ENCODE data around the gene CCDC177. TPM values are rescaled to one million over a fixed set of nuclear protein-coding genes. Genes with fewer than 3 reads are reported as not detected.

CCDC177 gene
- total and polyA plus RNA-seq, 5 donors from 2014 or later, result not detected

DNA sequence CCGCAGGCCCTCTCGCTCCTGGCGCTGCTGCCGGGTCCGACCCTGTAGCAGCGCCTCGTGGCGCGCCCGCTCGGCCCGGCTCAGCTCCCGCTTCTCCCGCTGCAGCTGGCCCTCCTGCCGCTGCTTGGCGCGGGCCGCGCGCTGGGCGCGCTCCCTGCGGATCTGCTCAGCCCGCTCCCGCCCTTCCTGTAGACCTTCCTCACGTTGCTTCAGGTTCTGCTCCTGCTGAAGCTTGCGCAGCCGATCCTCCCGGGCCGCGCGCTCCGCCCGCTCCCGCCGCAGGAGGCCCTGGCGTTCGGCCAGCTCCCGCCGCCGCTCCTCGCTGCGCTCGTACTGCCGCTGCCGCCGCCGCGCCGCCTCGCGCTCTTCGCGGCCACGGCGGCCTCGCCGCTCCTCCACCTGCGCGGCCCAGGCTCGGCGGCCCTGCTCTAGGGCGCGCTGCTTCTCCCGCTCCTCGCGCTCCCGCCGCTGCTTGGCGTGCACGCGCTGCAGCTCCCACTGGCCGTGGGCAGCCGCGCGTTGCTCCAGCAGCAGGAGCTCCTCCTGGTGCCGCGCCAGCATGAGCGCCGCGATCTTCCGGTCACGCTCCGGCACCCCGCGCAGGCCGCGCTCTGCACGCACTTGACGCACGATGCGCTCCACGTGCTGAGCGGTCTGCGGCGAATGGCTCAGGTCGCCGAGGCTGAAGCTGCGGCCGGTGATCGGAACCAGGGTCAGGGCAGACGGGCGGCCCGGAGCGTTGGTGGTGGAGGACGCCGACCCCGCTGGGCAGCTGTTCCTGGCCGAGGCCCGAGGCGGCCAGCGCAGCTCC, 2.4 kb downstream of the CCDC177 start:
- Histone ChIP-seq H3K36me3 (ENCODE audit: control insufficient read depth, insufficient read depth, low read length) (no peaks in the 10 kb centered on the region), H3K4me1 (ENCODE audit: control insufficient read depth, insufficient read depth, low read length, poor library complexity, severe bottlenecking) (peaks cover 19% of the 10 kb centered on the region), H3K27me3 (ENCODE audit: control insufficient read depth, insufficient read depth, low read length) (peaks cover 35% of the 10 kb centered on the region), H3K4me3 (ENCODE audit: low read depth, low read length) (no peak overlapping the region), H3K27ac (ENCODE audit: insufficient read depth, low read length, poor library complexity, severe bottlenecking) (no peak overlapping the region), H3K9me3 (ENCODE audit: control insufficient read depth in 2 of 2, low read length in 2 of 2) (no peaks in the 10 kb centered on the region)
- DNase-seq, result peak in 1 of 3 donors; percentile 16
- Mint-ChIP-seq H3K4me3 (peak overlapping the region in 1 of 4 donors; percentile 41), H3K4me1 (peaks cover 0 to 13% (median 6%) of the 10 kb centered on the region in 4 donors), H3K27me3 (peaks cover 76% of the 10 kb centered on the region), H3K36me3 (no peaks in the 10 kb centered on the region), H3K9me3 (no peaks in the 10 kb centered on the region), H3K27ac (no peak overlapping the region)
- ATAC-seq (ENCODE audit: low read depth in 2 of 2), result no peak

DNA sequence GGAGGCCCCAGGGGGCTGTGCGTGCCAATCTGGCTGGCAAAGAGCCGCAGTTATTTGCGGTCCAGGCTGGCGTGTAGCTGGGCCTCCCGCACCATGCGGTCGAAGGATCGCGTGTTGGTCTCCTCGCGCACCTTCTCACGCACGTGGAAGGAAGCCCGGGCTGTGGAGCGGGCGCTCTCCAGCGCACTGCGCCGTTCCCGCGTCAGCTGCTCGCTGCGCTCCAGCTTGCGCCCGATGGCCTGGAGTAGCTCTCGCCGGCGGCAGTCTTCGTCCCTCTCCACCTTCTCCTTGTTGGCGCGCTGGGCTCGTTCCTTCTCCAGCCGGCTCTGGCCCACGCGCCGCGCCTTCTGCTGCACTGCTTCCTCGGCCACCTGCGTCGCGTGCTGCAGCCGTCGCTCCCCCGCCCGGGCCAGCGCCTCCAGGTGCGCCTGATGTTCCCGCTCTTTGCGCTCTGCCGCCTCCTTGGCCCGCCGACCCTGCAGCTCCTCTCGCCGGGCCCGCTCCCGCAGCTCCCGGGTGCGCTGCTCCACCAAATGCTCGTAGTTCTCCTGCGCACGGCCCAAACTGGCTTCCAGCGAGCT, 3.1 kb downstream of the CCDC177 start:
- Histone ChIP-seq H3K4me3 (ENCODE audit: low read depth, low read length) (no peak overlapping the region), H3K27ac (ENCODE audit: insufficient read depth, low read length, poor library complexity, severe bottlenecking) (no peak overlapping the region), H3K4me1 (ENCODE audit: control insufficient read depth, insufficient read depth, low read length, poor library complexity, severe bottlenecking) (peaks cover 19% of the 10 kb centered on the region), H3K36me3 (ENCODE audit: control insufficient read depth, insufficient read depth, low read length) (no peaks in the 10 kb centered on the region), H3K9me3 (ENCODE audit: control insufficient read depth in 2 of 2, low read length in 2 of 2) (no peaks in the 10 kb centered on the region), H3K27me3 (ENCODE audit: control insufficient read depth, insufficient read depth, low read length) (peaks cover 37% of the 10 kb centered on the region)
- Mint-ChIP-seq H3K27ac (no peak overlapping the region), H3K27me3 (peaks cover 72% of the 10 kb centered on the region), H3K4me1 (peaks cover 0 to 13% (median 6%) of the 10 kb centered on the region in 4 donors), H3K9me3 (no peaks in the 10 kb centered on the region), H3K4me3 (no peak overlapping the region), H3K36me3 (no peaks in the 10 kb centered on the region)
- no peak for ATAC-seq (ENCODE audit: low read depth in 2 of 2)
- DNase-seq, result no peak

DNA sequence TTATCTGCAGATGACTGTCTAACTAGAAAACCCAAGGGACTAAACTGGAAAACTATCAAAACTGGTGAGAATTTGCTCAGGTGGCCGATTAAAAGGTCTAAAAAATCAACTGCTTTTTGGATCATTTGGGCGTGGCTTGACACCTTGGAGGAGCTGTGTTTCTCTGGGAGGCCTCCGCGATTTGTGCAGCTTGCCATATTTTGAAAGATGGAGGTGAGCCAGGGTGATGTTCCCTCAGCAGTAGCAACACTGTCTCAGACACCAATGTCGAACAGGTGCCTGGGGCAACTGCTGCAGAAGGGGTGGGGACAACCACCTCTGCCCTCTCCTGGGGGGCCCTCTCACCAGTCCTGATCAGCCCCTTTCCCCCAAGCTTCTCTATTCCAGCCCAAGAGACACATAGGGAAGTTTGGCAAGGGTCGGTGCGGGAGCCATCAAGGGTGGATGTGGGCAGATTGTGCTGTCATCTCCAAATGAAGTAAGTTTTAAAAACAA, 3.8 kb downstream of the CCDC177 start:
- Histone ChIP-seq H3K4me1 (ENCODE audit: control insufficient read depth, insufficient read depth, low read length, poor library complexity, severe bottlenecking) (peaks cover 19% of the 10 kb centered on the region), H3K36me3 (ENCODE audit: control insufficient read depth, insufficient read depth, low read length) (no peaks in the 10 kb centered on the region), H3K27me3 (ENCODE audit: control insufficient read depth, insufficient read depth, low read length) (peaks cover 33% of the 10 kb centered on the region), H3K4me3 (ENCODE audit: low read depth, low read length) (no peak overlapping the region), H3K27ac (ENCODE audit: insufficient read depth, low read length, poor library complexity, severe bottlenecking) (no peak overlapping the region), H3K9me3 (ENCODE audit: control insufficient read depth in 2 of 2, low read length in 2 of 2) (no peaks in the 10 kb centered on the region)
- H3K36me3 Mint-ChIP-seq, result no peaks in the 10 kb centered on the region
- peaks cover 0 to 13% (median 6%) of the 10 kb centered on the region in 4 donors for H3K4me1 Mint-ChIP-seq
- DNase-seq (no peak), ATAC-seq (ENCODE audit: low read depth in 2 of 2) (no peak)
- no peak overlapping the region for H3K27ac Mint-ChIP-seq
- peaks cover 67% of the 10 kb centered on the region for H3K27me3 Mint-ChIP-seq
- peak overlapping the region in 1 of 4 donors; percentile 16 for H3K4me3 Mint-ChIP-seq
- H3K9me3 Mint-ChIP-seq, result no peaks in the 10 kb centered on the region

DNA sequence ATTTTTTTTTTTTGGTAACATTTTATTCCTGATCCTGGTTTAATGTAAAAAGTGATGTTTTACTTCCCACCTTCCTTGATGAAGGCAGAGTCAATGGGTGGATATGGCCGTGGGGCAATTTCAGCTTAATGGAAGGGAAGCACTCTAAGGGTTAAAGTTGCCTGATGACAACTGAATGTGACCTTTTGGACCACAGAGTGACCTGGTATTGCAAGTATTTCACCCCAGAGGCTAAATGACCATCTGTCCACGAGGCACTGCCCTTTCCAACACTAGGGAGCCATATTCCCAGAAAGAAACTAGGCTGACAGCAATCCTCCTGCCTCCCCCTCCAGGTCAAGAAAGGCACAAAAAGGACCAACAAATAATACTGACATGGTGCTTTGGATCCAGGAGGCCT, 4.8 kb downstream of the CCDC177 start:
- peaks cover 63% of the 10 kb centered on the region for H3K27me3 Mint-ChIP-seq
- Histone ChIP-seq H3K9me3 (ENCODE audit: control insufficient read depth in 2 of 2, low read length in 2 of 2) (no peaks in the 10 kb centered on the region), H3K27ac (ENCODE audit: insufficient read depth, low read length, poor library complexity, severe bottlenecking) (no peak overlapping the region), H3K4me1 (ENCODE audit: control insufficient read depth, insufficient read depth, low read length, poor library complexity, severe bottlenecking) (peaks cover 19% of the 10 kb centered on the region), H3K27me3 (ENCODE audit: control insufficient read depth, insufficient read depth, low read length) (peaks cover 33% of the 10 kb centered on the region), H3K4me3 (ENCODE audit: low read depth, low read length) (no peak overlapping the region), H3K36me3 (ENCODE audit: control insufficient read depth, insufficient read depth, low read length) (no peaks in the 10 kb centered on the region)
- H3K36me3 Mint-ChIP-seq, result no peaks in the 10 kb centered on the region
- H3K4me3 Mint-ChIP-seq, result peak overlapping the region in 1 of 4 donors; percentile 15
- no peaks in the 10 kb centered on the region for H3K9me3 Mint-ChIP-seq
- H3K4me1 Mint-ChIP-seq, result peaks cover 0 to 13% (median 5%) of the 10 kb centered on the region in 4 donors
- ATAC-seq (ENCODE audit: low read depth in 2 of 2), result no peak
- DNase-seq, result no peak
- no peak overlapping the region for H3K27ac Mint-ChIP-seq

DNA sequence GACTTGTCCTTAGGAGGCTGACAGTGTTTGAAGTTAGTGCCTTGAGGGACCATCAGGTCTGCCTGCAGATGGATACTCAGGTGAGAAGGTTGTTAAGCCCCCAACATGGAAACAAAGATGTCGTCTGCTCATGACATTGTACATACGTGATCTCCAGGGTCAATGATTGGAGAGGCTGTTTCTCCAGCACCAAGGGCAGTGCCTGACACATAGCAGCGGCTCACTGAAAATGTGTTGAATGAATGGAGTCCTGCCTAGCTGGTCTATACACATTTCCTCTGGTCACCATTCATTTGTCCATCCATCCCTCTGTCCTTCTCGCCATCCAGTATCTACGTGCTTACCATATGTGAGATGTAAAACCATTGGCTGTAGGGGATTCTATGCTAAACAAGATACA, 7.1 kb downstream of the CCDC177 start:
- peaks cover 29% of the 10 kb centered on the region for H3K27me3 ChIP-seq (ENCODE audit: control insufficient read depth, insufficient read depth, low read length)
- H3K36me3 ChIP-seq (ENCODE audit: control insufficient read depth, insufficient read depth, low read length), result no peaks in the 10 kb centered on the region
- H3K4me1 ChIP-seq (ENCODE audit: control insufficient read depth, insufficient read depth, low read length, poor library complexity, severe bottlenecking), result peaks cover 8% of the 10 kb centered on the region
- ATAC-seq (ENCODE audit: low read depth in 2 of 2) (no peak), DNase-seq (no peak)
- Mint-ChIP-seq H3K36me3 (no peaks in the 10 kb centered on the region), H3K27ac (no peak overlapping the region), H3K4me3 (no peak overlapping the region), H3K9me3 (peaks cover 0 to 3% (median 0%) of the 10 kb centered on the region in 7 donors), H3K4me1 (peaks cover 0 to 4% (median 0%) of the 10 kb centered on the region in 4 donors), H3K27me3 (peaks cover 65% of the 10 kb centered on the region)
- no peaks in the 10 kb centered on the region for H3K9me3 ChIP-seq (ENCODE audit: control insufficient read depth in 2 of 2, low read length in 2 of 2)
- H3K4me3 ChIP-seq (ENCODE audit: low read depth, low read length), result no peak overlapping the region
- no peak overlapping the region for H3K27ac ChIP-seq (ENCODE audit: insufficient read depth, low read length, poor library complexity, severe bottlenecking)

DNA sequence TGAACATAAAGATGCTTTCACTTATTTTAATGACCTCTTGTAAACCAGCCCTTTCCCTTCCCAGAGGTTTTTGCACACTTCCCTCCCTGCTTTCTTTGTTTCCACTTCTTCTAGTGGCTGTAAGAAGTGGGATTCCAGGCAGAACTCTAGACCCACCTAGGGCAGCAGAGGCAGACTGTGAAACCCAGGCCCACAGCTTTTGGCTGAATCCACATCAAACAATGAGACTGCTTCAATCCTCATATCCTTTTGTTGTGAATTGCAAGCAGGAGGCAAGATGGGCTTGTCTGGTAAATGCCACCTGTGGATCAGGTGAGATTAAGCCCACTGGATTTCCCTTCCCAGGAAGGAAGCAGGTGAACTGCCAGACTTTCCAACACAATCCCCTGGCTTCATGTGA, 12.8 kb downstream of the CCDC177 start:
- Histone ChIP-seq H3K36me3 (ENCODE audit: control insufficient read depth, insufficient read depth, low read length) (no peaks in the 10 kb centered on the region), H3K4me3 (ENCODE audit: low read depth, low read length) (no peak overlapping the region), H3K27ac (ENCODE audit: insufficient read depth, low read length, poor library complexity, severe bottlenecking) (no peak overlapping the region), H3K9me3 (ENCODE audit: control insufficient read depth in 2 of 2, low read length in 2 of 2) (no peaks in the 10 kb centered on the region), H3K27me3 (ENCODE audit: control insufficient read depth, insufficient read depth, low read length) (peaks cover 15% of the 10 kb centered on the region), H3K4me1 (ENCODE audit: control insufficient read depth, insufficient read depth, low read length, poor library complexity, severe bottlenecking) (no peaks in the 10 kb centered on the region)
- no peak overlapping the region for H3K27ac Mint-ChIP-seq
- no peaks in the 10 kb centered on the region for H3K36me3 Mint-ChIP-seq
- ATAC-seq (ENCODE audit: low read depth in 2 of 2), result no peak
- DNase-seq, result no peak
- H3K9me3 Mint-ChIP-seq, result peaks cover 0 to 3% (median 0%) of the 10 kb centered on the region in 7 donors
- peaks cover 59% of the 10 kb centered on the region for H3K27me3 Mint-ChIP-seq
- no peaks in the 10 kb centered on the region for H3K4me1 Mint-ChIP-seq
- H3K4me3 Mint-ChIP-seq, result no peak overlapping the region

DNA sequence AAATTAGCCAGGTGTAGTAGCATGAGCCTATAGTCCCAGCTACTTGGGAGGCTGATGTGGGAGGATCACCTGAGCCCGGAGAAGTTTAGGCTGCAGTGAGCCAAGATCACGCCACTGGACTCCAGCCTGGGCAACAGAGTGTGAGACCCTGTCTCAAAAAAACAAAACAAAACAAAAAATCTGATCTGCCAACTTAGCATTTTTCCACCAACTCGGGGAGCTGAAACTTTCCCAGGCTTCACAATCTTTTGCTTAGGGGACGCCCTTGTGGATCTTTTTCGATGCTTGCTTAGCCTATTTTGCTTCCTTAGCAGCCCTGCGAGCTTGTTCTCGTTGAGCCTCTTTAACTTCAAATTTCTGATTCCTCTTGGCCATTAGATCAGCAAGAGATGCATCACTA, 13.8 kb downstream of the CCDC177 start:
- DNase-seq (no peak), ATAC-seq (ENCODE audit: low read depth in 2 of 2) (no peak)
- no peak overlapping the region for H3K27ac ChIP-seq (ENCODE audit: insufficient read depth, low read length, poor library complexity, severe bottlenecking)
- H3K9me3 ChIP-seq (ENCODE audit: control insufficient read depth in 2 of 2, low read length in 2 of 2), result no peaks in the 10 kb centered on the region
- no peaks in the 10 kb centered on the region for H3K4me1 ChIP-seq (ENCODE audit: control insufficient read depth, insufficient read depth, low read length, poor library complexity, severe bottlenecking)
- no peaks in the 10 kb centered on the region for H3K36me3 ChIP-seq (ENCODE audit: control insufficient read depth, insufficient read depth, low read length)
- Mint-ChIP-seq H3K27ac (no peak overlapping the region), H3K27me3 (peaks cover 66% of the 10 kb centered on the region), H3K36me3 (no peaks in the 10 kb centered on the region), H3K4me1 (no peaks in the 10 kb centered on the region), H3K4me3 (no peak overlapping the region), H3K9me3 (peaks cover 0 to 3% (median 0%) of the 10 kb centered on the region in 7 donors)
- no peak overlapping the region for H3K4me3 ChIP-seq (ENCODE audit: low read depth, low read length)
- peaks cover 10% of the 10 kb centered on the region for H3K27me3 ChIP-seq (ENCODE audit: control insufficient read depth, insufficient read depth, low read length)

Data from CD4-positive, CD25-positive, alpha-beta regulatory T cell (primary cell).